T47D (cell line): ENCODE data around the gene NCKIPSD.
"Not testable (repeated sequence)": the region's sequence is repeated elsewhere in the genome, so short reads cannot be mapped to it uniquely, and the experiment has no call there.

ENCODE experiments used
- DNase-seq, 2 experiments: peaks; one replicate each; pipeline versions ENCODE4 v3.0.0 to v3.0.0-alpha.2; 2011 to 2012; ENCODE audit warnings: low read depth in 1 of 2, low spot score in 1 of 2
- JUND ChIP-seq: IDR thresholded peaks from 2 replicates; pipeline ENCODE4 v1.6.1; 2012; ENCODE audit warnings: low read depth
- in situ Hi-C: cut with HindIII; loops from 2 replicates; pipeline ENCODE4 v1.10.0; 2016; ENCODE audit warnings: low sequenced_read_pairs, low pct_unique_long_range_greater_than_20kb

Gene NCKIPSD

DNA sequence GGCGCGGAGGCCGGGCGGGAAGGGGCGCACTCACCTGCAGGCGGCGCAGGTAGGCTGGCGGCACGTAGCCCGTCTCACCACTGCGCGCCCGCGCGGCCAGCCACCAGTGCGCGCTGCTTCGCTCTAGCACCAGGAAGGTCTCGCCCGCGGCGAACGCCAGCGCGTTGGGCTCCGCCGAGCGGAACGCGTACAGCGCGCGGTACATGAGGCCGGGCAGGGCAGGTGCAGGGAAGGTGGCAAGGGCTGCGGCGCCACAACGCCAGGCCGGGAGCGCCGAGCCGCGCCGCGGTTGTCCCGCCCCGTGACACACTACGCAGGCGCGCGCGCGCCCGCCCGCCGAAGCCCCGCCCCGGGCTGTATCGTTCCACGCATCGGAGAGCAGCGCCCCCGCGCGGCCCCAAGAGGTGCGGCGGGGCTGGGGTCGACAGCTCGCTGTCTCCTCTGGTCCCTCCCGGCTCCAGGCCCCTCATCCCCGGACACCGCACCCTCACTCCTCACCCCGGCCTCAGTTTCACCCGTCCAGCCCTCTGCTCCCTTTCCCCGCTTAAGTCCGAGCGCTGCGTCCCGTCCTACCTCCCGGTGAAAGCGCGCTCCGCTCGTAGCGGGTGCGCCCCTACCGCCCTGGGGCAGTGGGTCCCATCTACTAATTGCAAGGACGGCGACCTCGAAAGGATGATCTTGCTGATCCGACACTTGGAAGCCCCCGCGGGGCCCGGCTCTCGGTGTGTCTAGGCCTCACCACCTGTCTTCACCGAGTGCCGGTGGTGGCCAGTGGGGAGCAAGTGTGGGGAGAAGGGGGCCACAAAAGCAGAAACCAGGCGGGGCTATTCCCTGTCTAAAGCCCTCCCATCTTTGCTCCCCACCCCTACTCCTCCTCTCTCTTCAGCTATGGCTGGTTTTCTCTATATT is at the start of gene NCKIPSD:
Gene NCKIPSD (minus strand): TSS at position 313 of the 909 bp plus-strand sequence. CDS start 108 bp downstream, at position 205.
- DNase-seq, result peak; percentile 80 to 87
- in situ Hi-C loops, result no loop called here

DNA sequence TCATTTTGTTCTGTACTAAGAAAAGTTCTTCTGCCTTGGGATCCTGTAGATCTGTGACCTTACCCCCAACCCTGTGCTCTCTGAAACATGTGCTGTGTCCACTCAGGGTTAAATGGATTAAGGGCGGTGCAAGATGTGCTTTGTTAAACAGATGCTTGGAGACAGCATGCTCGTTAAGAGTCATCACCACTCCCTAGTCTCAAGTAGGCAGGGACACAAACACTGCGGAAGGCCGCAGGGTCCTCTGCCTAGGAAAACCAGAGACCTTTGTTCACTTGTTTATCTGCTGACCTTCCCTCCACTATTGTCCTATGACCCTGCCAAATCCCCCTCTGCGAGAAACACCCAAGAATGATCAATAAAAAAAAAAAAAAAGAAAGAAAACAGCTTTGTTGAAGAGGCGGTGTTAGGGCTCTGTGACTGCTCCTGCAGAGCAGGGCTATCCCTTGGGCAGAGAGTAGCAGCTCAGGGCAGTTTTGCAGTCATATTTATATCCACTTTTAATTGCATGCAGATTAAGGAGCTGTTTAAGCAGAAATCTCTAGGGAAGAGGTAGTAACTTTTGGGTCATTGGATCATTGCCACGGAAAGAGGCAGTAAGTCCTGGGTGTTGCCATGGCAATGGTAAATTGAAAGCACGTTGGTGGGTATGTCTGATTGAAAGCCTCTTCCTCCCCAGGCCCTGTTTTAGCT is 49.5 kb upstream of the NCKIPSD start:
- in situ Hi-C loops, DNase-seq: not testable (repeated sequence)

More for the DNA sequence above, at the start of gene NCKIPSD:
- no peak for TF ChIP-seq JUND

DNA sequence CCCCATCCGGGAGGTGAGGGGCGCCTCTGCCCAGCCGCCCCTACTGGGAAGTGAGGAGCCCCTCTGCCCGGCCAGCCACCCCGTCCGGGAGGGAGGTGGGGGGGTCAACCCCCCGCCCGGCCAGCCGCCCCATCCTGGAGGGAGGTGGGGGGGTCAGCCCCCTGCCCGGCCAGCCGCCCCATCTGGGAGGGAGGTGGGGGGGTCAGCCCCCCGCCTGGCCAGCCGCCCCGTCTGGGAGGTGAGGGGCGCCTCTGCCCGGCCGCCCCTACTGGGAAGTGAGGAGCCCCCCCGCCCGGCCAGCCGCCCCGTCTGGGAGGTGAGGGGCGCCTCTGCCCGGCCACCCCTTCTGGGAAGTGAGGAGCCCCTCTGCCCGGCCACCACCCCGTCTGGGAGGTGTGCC is 48.8 kb upstream of the NCKIPSD start:
- in situ Hi-C loops, DNase-seq: not testable (repeated sequence)

DNA sequence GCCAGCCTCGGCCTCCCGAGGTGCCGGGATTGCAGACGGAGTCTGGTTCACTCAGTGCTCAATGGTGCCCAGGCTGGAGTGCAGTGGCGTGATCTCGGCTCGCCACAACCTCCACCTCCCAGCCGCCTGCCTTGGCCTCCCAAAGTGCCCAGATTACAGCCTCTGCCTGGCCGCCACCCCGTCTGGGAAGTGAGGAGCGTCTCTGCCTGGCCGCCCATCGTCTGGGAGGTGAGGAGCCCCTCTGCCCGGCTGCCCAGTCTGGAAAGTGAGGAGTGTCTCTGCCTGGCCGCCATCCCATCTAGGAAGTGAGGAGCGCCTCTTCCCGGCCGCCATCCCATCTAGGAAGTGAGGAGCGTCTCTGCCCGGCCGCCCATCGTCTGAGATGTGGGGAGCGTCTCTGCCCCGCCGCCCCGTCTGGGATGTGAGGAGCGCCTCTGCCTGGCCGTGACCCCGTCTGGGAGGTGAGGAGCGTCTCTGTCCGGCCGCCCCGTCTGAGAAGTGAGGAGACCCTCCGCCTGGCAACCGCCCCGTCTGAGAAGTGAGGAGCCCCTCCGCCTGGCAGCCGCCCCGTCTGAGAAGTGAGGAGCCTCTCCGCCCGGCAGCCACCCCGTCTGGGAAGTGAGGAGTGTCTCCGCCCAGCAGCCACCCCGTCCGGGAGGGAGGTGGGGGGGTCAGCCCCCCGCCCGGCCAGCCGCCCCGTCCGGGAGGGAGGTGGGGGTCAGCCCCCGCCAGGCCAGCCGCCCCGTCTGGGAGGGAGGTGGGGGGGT is 48.2 kb upstream of the NCKIPSD start:
- DNase-seq, in situ Hi-C loops: not testable (repeated sequence)

DNA sequence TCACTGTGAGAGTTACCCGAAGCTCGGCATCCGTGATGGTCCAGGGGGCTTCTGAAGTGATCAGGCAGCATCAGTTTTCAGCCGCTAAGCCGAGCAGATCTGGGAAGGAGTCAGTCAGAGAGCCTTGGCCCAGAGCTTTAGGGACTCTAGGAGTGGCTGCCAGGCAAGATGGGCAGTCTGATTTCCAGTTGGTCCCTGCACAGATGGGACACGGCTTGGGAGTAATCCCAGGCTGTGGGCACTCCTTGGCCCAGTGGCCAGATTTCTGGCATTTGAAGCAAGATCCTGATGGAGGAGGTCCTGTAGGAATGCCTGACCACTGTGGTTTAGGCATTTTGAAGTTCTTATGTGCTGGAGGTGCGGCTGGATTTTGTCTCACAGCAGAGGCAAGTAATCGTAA is 41.8 kb upstream of the NCKIPSD start:
- in situ Hi-C loops, result no loop called here

DNA sequence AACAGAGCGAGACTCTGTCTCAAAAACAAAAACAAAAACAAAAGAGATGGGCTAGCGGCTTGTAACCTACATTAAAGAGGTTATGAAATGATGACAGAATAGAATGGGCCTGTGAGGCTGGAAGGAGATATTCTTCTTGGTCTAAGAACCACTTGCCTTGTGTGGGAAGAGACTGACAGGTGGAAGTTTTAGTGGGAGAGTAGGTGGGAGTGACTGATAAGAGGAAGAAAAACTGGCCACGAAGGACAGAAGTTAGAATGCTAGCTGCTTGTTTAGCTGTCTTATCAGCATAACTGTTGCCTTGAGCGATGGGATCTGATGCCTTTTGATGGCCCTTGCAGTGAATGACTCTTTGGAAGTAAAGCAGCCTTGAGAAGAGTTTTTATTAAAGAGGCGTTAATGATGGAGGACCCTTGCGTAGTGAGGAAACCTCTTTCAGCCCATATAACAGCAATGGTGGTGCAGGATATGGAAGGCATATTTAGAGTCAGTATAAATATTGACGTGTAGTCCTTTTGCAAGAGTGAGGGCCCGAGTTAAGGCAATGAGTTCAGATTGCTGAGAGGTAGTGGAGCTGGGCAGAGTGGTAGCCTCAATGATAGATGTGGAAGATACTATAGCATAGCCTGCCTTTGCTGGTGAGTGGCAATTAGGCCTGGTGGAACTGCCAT is 39.6 kb upstream of the NCKIPSD start:
- in situ Hi-C loops, DNase-seq: not testable (repeated sequence)

More for the DNA sequence above, 41.8 kb upstream of the NCKIPSD start:
- DNase-seq, result no peak
- TF ChIP-seq JUND, result no peak

DNA sequence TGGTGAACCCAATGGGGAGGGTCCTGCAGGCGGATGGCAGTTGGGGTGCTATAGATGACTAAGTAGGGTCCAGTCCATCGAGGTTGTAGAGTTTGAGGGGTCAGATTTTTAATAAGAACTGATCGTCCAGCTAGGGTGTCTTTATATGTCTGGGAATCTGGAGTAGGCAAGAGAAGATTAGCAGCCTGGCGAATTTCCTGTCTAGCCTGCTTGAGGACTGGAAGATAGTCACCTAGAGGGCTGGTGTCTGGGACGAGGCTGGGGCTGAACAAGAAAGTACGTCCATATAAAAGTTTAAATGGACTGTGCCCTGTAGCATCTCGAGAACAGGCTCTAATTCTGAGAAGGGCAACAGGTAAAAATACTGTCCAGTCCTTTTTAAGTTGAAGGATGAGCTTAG is 38.0 kb upstream of the NCKIPSD start:
- DNase-seq, result no peak
- in situ Hi-C loops, result no loop called here
- TF ChIP-seq JUND, result no peak

DNA sequence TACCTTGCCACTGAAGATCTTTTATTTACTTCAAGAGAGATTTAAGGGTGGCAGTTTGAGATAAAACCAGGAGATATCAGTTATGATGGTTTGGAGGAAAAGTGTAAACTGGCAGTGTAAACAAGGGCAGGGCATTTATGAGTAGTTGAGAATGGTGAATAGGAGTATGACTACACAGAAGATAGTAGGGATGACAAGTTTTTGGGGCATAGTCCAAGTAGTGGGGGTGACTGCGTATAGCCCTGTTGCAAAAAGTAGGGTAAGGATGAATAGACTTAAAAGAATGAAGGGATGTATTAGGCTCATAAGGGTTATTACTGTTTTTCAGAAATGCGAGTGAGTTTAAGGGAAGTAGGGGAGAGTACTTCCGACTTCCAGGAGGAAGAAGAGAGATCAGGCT is 37.6 kb upstream of the NCKIPSD start:
- DNase-seq, in situ Hi-C loops: not testable (repeated sequence)

DNA sequence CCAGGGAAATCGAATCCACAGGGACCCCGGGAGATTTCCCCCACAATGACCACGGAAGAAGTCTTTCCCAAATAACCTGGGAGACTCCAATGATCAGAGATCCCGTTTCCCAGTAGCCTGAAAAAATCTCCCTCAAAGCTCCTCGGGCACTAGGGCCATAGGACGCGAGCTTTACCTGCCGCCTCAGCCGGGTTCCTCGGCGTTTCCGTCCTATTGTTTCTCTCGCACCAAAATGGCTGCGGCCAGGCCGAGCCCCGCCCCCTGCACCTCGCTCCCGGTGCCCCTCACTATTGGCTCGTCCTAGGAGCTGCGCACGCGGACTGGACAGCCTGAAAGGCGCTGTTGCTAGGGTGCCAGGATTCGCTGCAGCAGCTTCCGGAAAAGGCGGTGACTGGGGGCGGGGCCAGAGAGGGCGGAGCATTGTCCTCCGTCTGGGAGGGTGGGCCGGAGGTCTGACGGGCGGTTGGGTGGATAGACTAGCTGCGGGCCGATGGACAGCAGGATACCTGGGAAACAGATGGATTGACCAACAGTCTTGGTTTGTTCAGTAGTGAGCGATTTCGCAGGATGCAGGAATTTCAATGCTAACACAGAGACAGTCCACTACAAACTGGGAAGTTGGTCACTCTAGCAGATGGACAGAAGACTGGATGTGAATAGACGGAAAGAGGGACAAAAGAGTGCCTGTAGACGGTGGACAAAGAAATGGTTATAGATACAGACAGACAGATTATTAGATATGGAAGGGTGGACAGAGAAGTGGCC is 31.4 kb upstream of the NCKIPSD start, which contains the start of gene IP6K2:
Gene IP6K2 (minus strand): TSS at position 240 of the 765 bp plus-strand sequence. CDS start 21,930 bp downstream, outside the sequence.
- in situ Hi-C loops, result no loop called here
- peak; percentile 82 to 97 for DNase-seq
- TF ChIP-seq JUND, result no peak

DNA sequence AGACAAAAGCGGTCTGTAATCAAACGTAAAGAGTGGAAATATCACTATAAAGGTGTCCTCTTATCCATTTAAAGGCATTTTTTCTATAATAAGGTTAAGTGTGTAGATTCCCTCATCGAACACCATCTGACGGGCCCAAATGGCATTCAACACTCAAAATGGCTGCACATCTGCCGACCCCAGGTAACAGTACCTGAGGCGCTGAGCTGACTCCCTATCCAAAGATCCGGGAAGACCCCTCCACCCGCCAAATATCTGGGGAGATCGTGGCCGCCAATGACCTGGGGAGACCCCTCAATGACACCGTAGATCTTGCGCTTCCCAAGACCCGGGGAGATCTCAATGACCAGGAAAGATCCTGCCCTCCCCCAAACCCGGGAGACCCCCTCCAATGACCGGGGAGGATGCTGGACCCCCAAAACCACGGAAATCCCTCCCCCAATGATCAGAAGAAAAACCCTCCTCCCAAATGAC is 30.8 kb upstream of the NCKIPSD start:
- TF ChIP-seq JUND, result no peak
- in situ Hi-C loops, result no loop called here
- no peak for DNase-seq

DNA sequence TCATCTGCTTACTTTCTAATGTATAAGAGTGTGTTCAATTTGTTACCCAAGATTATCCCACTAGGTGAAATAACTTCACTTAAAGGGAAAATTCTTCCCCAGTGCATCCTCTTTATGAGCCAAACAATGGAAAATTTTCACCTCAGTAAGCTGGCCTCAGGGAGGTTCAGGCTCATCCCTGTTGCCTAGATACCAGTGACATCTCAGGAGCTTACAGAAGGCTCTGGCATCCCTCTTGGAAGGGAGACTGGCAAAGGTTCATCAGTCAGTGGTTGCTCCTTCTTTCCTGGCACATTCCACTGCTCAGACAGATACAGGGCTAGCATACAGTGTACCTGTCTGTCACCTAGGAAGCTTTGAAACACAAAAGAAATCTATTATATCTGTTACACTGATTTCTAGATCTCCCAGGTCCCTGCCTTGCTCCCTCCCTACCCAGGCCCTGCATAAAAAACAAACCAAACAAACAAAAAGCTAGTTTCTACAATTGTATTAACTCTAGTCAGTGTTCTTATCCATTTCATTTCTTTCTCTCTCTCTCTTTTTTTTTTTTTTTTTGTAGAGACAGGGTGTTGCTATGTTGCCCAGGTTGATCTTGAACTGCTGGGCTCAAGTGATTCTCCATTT is 29.6 kb upstream of the NCKIPSD start:
- in situ Hi-C loops, result no loop called here
- peak in 1 of 2 experiments; percentile 29 for DNase-seq

More for the DNA sequence above, 29.6 kb upstream of the NCKIPSD start:
- no peak for TF ChIP-seq JUND
